ENCODE results near the gene FAM184A.
"Not testable (repeated sequence)": the region's sequence is repeated elsewhere in the genome, so short reads cannot be mapped to it uniquely, and the experiment has no call there.

FAM184A gene

GRCh38 chr6:119078376-119079282, at the start of gene FAM184A:
FAM184A (minus strand) TSS chr6:119078664; CDS start chr6:119078299, 365 bp downstream.
- peak; percentile 65 to 68 for DNase-seq

- DNase-seq, result no peak
Observed at GRCh38 chr6:119127627-119128026, 49.2 kb upstream of the FAM184A start.

GRCh38 chr6:119126826-119127225, 48.4 kb upstream of the FAM184A start:
- DNase-seq, result no peak

- no peak for DNase-seq
Observed at GRCh38 chr6:119126140-119126539, 47.7 kb upstream of the FAM184A start.

GRCh38 chr6:119125576-119125975, 47.1 kb upstream of the FAM184A start:
- DNase-seq, result no peak

GRCh38 chr6:119124079-119124824, 45.8 kb upstream of the FAM184A start:
- no peak for DNase-seq

- no peak for DNase-seq
Observed at GRCh38 chr6:119122336-119122735, 43.9 kb upstream of the FAM184A start.

- DNase-seq, result no peak
Observed at GRCh38 chr6:119121367-119121766, 42.9 kb upstream of the FAM184A start.

- no peak for DNase-seq
Observed at GRCh38 chr6:119119989-119120388, 41.5 kb upstream of the FAM184A start.

GRCh38 chr6:119119062-119119461, 40.6 kb upstream of the FAM184A start:
- DNase-seq, result not testable (repeated sequence)

- DNase-seq, result no peak
Observed at GRCh38 chr6:119116712-119117281, 38.3 kb upstream of the FAM184A start.

- DNase-seq, result no peak
Observed at GRCh38 chr6:119113961-119114360, 35.5 kb upstream of the FAM184A start.

GRCh38 chr6:119112812-119113530, 34.5 kb upstream of the FAM184A start:
- DNase-seq, result no peak

- DNase-seq, result peak in 1 of 2 experiments; percentile 37
Observed at GRCh38 chr6:119110601-119111548, 32.4 kb upstream of the FAM184A start.

GRCh38 chr6:119109654-119110325, 31.3 kb upstream of the FAM184A start:
- DNase-seq, result no peak

GRCh38 chr6:119108076-119108475, 29.6 kb upstream of the FAM184A start:
- no peak for DNase-seq

- no peak for DNase-seq
Observed at GRCh38 chr6:119105282-119105681, 26.8 kb upstream of the FAM184A start.

GRCh38 chr6:119102901-119103300, 24.4 kb upstream of the FAM184A start:
- no peak for DNase-seq

- DNase-seq, result no peak
Observed at GRCh38 chr6:119100115-119100514, 21.7 kb upstream of the FAM184A start.

- not testable (repeated sequence) for DNase-seq
Observed at GRCh38 chr6:119097815-119098361, 19.4 kb upstream of the FAM184A start.

Measured in stimulated activated CD4-positive, alpha-beta T cell treated with anti-CD3 and anti-CD28 coated beads, Interleukin-4, amount 100 ng/mL, for 4 hours (primary cell).